Measurements from ENCODE around the gene SENP7.

SENP7 gene

DNA sequence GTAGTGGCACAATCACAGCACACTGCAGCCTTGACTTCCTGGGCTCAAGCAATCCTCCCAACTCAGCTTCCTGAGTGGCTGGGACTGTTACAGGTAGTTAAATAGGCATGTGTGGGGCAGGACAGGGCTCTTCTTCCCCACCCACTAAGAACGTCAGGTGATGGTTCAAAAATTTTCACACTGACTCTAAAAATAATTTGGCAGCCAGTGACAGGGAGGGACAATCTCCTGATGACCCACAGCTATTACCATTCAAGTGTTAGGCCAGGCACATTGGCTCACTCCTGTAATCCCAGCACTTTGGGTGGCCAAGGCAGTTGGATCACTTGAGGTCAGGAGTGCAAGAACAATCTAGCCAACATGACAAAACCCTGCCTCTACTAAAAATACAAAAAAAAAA lies 36.5 kb upstream of the SENP7 start:
- Histone ChIP-seq H3K27ac (ENCODE audit: low read depth, low read length, poor library complexity, severe bottlenecking) (no peak overlapping the region), H3K36me3 (ENCODE audit: insufficient read depth, low read length) (no peaks in the 10 kb centered on the region), H2AFZ (ENCODE audit: low read length) (no peak overlapping the region), H3K27me3 (ENCODE audit: insufficient read depth, low read length) (no peaks in the 10 kb centered on the region), H3K79me2 (ENCODE audit: insufficient read depth, low read length) (no peaks in the 10 kb centered on the region), H3K4me3 (ENCODE audit: low read depth, low read length, poor library complexity, severe bottlenecking) (no peak overlapping the region), H4K20me1 (ENCODE audit: insufficient read depth, low read length) (no peaks in the 10 kb centered on the region), H3F3A (ENCODE audit: insufficient read depth, low read length) (no peaks in the 10 kb centered on the region), H3K9me2 (ENCODE audit: low read depth, low read length) (no peaks in the 10 kb centered on the region), H3K4me2 (ENCODE audit: low read length) (no peak overlapping the region), H3K9me3 (ENCODE audit: low read length) (peaks cover 6% of the 10 kb centered on the region; the same call in 1 of the 2 replicates), H3K9ac (ENCODE audit: low read length) (no peak overlapping the region), H3K4me1 (ENCODE audit: insufficient read depth, low read length, severe bottlenecking) (no peaks in the 10 kb centered on the region)
- TF ChIP-seq, protein P1, sequence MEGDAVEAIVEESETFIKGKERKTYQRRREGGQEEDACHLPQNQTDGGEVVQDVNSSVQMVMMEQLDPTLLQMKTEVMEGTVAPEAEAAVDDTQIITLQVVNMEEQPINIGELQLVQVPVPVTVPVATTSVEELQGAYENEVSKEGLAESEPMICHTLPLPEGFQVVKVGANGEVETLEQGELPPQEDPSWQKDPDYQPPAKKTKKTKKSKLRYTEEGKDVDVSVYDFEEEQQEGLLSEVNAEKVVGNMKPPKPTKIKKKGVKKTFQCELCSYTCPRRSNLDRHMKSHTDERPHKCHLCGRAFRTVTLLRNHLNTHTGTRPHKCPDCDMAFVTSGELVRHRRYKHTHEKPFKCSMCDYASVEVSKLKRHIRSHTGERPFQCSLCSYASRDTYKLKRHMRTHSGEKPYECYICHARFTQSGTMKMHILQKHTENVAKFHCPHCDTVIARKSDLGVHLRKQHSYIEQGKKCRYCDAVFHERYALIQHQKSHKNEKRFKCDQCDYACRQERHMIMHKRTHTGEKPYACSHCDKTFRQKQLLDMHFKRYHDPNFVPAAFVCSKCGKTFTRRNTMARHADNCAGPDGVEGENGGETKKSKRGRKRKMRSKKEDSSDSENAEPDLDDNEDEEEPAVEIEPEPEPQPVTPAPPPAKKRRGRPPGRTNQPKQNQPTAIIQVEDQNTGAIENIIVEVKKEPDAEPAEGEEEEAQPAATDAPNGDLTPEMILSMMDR (IDR thresholded peaks at IDR 0.05; ENCODE audit: low read length) = no peak
- TF ChIP-seq EZH2 (IDR thresholded peaks at IDR 0.05; ENCODE audit: borderline replicate concordance, low read length) = no peak

DNA sequence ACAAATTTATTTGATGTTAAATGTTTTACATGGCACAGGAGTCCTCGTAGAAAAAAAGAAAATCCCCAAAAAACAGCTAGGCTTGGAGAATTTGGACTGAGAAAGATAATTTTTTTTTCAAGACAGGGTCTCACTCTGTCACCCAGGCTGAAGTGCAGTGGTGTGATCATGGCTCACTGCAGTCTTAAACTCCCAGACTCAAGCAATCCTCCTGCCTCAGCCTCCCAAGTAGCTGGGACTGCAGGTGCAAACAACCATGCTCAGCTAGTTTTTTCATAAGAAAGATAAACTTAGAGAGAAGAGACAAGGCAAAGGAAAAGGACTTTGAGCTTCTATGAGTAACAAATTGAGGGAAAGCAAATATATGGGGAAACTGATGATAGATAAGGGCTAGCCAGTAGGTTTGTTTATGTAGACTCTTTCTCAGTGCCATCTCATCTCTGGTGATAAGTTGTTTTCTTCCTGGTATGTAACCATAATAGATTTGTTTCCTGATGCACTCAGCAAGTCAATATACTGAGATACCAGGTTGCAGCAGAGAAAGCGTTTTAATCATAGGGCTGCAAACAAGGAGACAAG lies 35.6 kb upstream of the SENP7 start:
- H3K9me2 ChIP-seq (ENCODE audit: low read depth, low read length) = no peaks in the 10 kb centered on the region
- no peaks in the 10 kb centered on the region for H3K27me3 ChIP-seq (ENCODE audit: insufficient read depth, low read length)
- no peaks in the 10 kb centered on the region for H3K36me3 ChIP-seq (ENCODE audit: insufficient read depth, low read length)
- H3K9me3 ChIP-seq (ENCODE audit: low read length) = peaks cover 6% of the 10 kb centered on the region; the same call in 1 of the 2 replicates
- H3K4me1 ChIP-seq (ENCODE audit: insufficient read depth, low read length, severe bottlenecking) = no peaks in the 10 kb centered on the region
- H3K27ac ChIP-seq (ENCODE audit: low read depth, low read length, poor library complexity, severe bottlenecking) = no peak overlapping the region
- no peak overlapping the region for H3K9ac ChIP-seq (ENCODE audit: low read length)
- H2AFZ ChIP-seq (ENCODE audit: low read length) = no peak overlapping the region
- no peaks in the 10 kb centered on the region for H3F3A ChIP-seq (ENCODE audit: insufficient read depth, low read length)
- no peak for TF ChIP-seq EZH2 (IDR thresholded peaks at IDR 0.05; ENCODE audit: borderline replicate concordance, low read length)
- TF ChIP-seq, protein P1 (IDR thresholded peaks at IDR 0.05; ENCODE audit: low read length) = no peak
- no peak overlapping the region for H3K4me3 ChIP-seq (ENCODE audit: low read depth, low read length, poor library complexity, severe bottlenecking)
- no peaks in the 10 kb centered on the region for H4K20me1 ChIP-seq (ENCODE audit: insufficient read depth, low read length)
- no peaks in the 10 kb centered on the region for H3K79me2 ChIP-seq (ENCODE audit: insufficient read depth, low read length)
- H3K4me2 ChIP-seq (ENCODE audit: low read length) = no peak overlapping the region

DNA sequence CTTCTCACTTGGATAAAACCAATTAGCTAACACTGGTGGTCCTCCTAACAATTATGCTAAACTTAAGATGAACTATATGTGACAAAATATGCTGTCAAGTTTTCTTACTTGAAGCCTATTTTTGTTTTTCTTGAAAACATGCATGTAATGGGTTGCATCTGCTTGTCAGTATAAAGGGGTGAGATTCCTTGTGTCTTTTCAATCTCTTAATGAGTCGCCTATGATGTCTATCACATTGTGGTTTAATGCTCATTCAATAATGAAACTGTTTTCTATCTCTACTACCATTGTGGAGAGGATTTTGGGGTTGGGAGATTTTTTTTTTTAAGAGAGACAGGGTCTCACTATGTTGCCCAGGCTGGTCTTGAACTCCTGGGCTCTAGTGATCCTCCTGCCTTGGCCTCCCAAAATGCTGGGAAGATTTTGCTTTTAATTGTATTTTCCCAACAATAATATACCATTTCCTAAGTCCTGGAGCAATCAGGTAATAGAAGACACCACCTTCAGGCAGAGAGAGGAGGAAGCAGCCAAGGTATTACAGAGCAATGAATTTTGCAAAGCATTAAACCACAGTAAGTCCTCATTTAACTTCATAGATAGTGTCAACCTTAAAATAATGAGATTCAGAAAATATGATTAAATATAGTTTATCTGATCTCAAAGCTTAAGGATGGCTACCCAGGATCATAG lies 31.3 kb upstream of the SENP7 start:
- Histone ChIP-seq H3K27ac (ENCODE audit: low read depth, low read length, poor library complexity, severe bottlenecking) (no peak overlapping the region), H3K4me2 (ENCODE audit: low read length) (no peak overlapping the region), H3F3A (ENCODE audit: insufficient read depth, low read length) (no peaks in the 10 kb centered on the region), H3K79me2 (ENCODE audit: insufficient read depth, low read length) (no peaks in the 10 kb centered on the region), H3K9me2 (ENCODE audit: low read depth, low read length) (no peaks in the 10 kb centered on the region), H3K4me3 (ENCODE audit: low read depth, low read length, poor library complexity, severe bottlenecking) (no peak overlapping the region), H3K36me3 (ENCODE audit: insufficient read depth, low read length) (no peaks in the 10 kb centered on the region), H3K4me1 (ENCODE audit: insufficient read depth, low read length, severe bottlenecking) (no peaks in the 10 kb centered on the region), H3K27me3 (ENCODE audit: insufficient read depth, low read length) (no peaks in the 10 kb centered on the region), H2AFZ (ENCODE audit: low read length) (no peak overlapping the region), H3K9ac (ENCODE audit: low read length) (no peak overlapping the region), H3K9me3 (ENCODE audit: low read length) (peaks cover 3% of the 10 kb centered on the region; the same call in 1 of the 2 replicates), H4K20me1 (ENCODE audit: insufficient read depth, low read length) (no peaks in the 10 kb centered on the region)
- TF ChIP-seq, protein P1 (IDR thresholded peaks at IDR 0.05; ENCODE audit: low read length) = peak; percentile 19; the same call in 1 of the 2 replicates
- no peak for TF ChIP-seq EZH2 (IDR thresholded peaks at IDR 0.05; ENCODE audit: borderline replicate concordance, low read length)
